Adrenal gland (tissue), 5 donors: ENCODE measurements around the gene NQO2.

Source experiments
- CTCF ChIP-seq, 6 experiments: fragments of 450-650 bp in 4 of 6; fragments of 200-600 bp in 2 of 6; sonication (generic) in 1 of 6; IDR thresholded peaks; 1 replicate in 5 of 6; 2 replicates in 1 of 6; pipeline versions ENCODE4 v1.5.1 to v1.8.0; 2016 to 2021; ENCODE audit warnings: antibody characterized with exemption in 6 of 6, mild to moderate bottlenecking in 2 of 6, moderate library complexity in 1 of 6
- POLR2A ChIP-seq, 2 donors: fragments of 450-650 bp; IDR thresholded peaks; one replicate each; pipeline ENCODE4 v1.6.1; 2017; ENCODE audit warnings: antibody characterized with exemption in 2 of 2, mild to moderate bottlenecking in 2 of 2, moderate library complexity in 1 of 2
- donor health status: DM: no; HTN: no; CAD: no.

DNA sequence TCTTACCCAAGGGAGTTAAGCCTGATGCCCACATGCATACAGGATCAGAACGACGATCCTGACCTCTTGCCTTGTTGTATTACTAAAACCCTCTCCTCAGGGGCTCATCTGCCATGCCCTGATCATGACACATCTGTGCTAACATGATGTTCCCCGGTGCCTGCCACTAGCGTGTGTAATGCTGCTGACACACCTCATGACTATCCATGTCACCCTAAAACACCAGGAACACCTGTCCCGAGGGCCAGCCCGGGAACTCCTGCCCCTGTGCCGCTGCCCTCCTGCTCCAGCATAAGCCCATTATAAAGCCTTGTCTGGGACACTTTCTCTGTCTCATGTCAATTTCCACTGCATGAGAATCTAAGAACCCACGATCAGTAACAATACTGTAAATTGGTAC is 35.9 kb upstream of the NQO2 start:
- TF ChIP-seq CTCF (IDR thresholded peaks at IDR 0.05) (no peak), POLR2A (IDR thresholded peaks at IDR 0.05) (no peak)
